OCI-LY1 (cell line): Measurements from ENCODE around the gene CLASRP.

Experiments used
- H2AFZ ChIP-seq: fragments of 200-600 bp; sonication (generic), shearing (Covaris generic); 2 replicates; pipeline ENCODE4 v1.6.0; 2014; ENCODE audit warnings: antibody characterized with exemption, mild to moderate bottlenecking, low read length
- H3F3A ChIP-seq: fragments of 200-600 bp; sonication (generic), shearing (Covaris generic); 2 replicates; pipeline ENCODE4 v1.6.0; 2014; ENCODE audit warnings: mild to moderate bottlenecking, antibody characterized with exemption, low read length, moderate library complexity; ENCODE audit not compliant: insufficient read depth
- H3K27ac ChIP-seq: fragments of 200-600 bp; sonication (generic); 2 replicates; pipeline ENCODE4 v1.5.1; 2014; ENCODE audit warnings: low read length, mixed run types, mild to moderate bottlenecking, low read depth; ENCODE audit not compliant: poor library complexity, severe bottlenecking
- H3K27me3 ChIP-seq: fragments of 200-600 bp; sonication (generic); 2 replicates; pipeline ENCODE4 v1.6.0; 2014; ENCODE audit warnings: antibody characterized with exemption, mild to moderate bottlenecking, low read length, moderate library complexity; ENCODE audit not compliant: insufficient read depth
- H3K36me3 ChIP-seq: fragments of 200-600 bp; sonication (generic); 2 replicates; pipeline ENCODE4 v1.6.1; 2014; ENCODE audit warnings: mild to moderate bottlenecking, antibody characterized with exemption, low read length, moderate library complexity, mixed read lengths; ENCODE audit not compliant: insufficient read depth
- H3K4me1 ChIP-seq: fragments of 200-600 bp; sonication (generic); 2 replicates; pipeline ENCODE4 v1.5.1; 2014; ENCODE audit warnings: mild to moderate bottlenecking, low read length, moderate library complexity; ENCODE audit not compliant: insufficient read depth, severe bottlenecking
- H3K4me2 ChIP-seq: fragments of 200-600 bp; sonication (generic), shearing (Covaris generic); 2 replicates; pipeline ENCODE4 v1.6.1; 2014; ENCODE audit warnings: low read length
- H3K4me3 ChIP-seq: fragments of 200-600 bp; sonication (generic); 2 replicates; pipeline ENCODE4 v1.5.1; 2014; ENCODE audit warnings: low read length, low read depth, mild to moderate bottlenecking, mixed read lengths; ENCODE audit not compliant: poor library complexity, severe bottlenecking
- H3K79me2 ChIP-seq: fragments of 200-600 bp; shearing (Covaris generic); 2 replicates; pipeline ENCODE4 v1.6.1; 2016; ENCODE audit warnings: mixed run types, low read length, mixed read lengths; ENCODE audit not compliant: insufficient read depth
- H3K9ac ChIP-seq: fragments of 200-600 bp; sonication (generic), shearing (Covaris generic); 2 replicates; pipeline ENCODE4 v1.6.1; 2014; ENCODE audit warnings: mild to moderate bottlenecking, low read length, mixed read lengths
- H3K9me2 ChIP-seq: fragments of 200-600 bp; sonication (generic), shearing (Covaris generic); 2 replicates; pipeline ENCODE4 v1.6.1; 2014; ENCODE audit warnings: low read depth, mild to moderate bottlenecking, low read length, mixed read lengths
- H3K9me3 ChIP-seq: fragments of 200-600 bp; shearing (Covaris generic); 2 replicates; pipeline ENCODE4 v1.6.1; 2014; ENCODE audit warnings: low read length, mixed read lengths
- H4K20me1 ChIP-seq: fragments of 200-600 bp; sonication (generic), shearing (Covaris generic); 2 replicates; pipeline ENCODE4 v1.6.0; 2016; ENCODE audit warnings: mild to moderate bottlenecking, low read length; ENCODE audit not compliant: insufficient read depth
- EZH2 ChIP-seq: fragments of 200-600 bp; sonication (generic), shearing (Covaris generic); IDR thresholded peaks from 2 replicates; pipeline ENCODE4 v1.8.0; 2017; ENCODE audit warnings: borderline replicate concordance, mixed run types, mild to moderate bottlenecking, antibody characterized with exemption, low read length, moderate library complexity, mixed read lengths
- TF ChIP-seq, protein P1 (sequence below): fragments of 200-600 bp; sonication (generic), shearing (Covaris generic); IDR thresholded peaks from 2 replicates; pipeline ENCODE4 v1.5.1; 2017; ENCODE audit warnings: mild to moderate bottlenecking, antibody characterized with exemption, low read length, moderate library complexity, mixed read lengths

Gene CLASRP

GRCh38 chr19:45102481-45102880, 63.6 kb downstream of the CLASRP start:
- H3K36me3 ChIP-seq = peaks cover 11% of the 10 kb centered on the region
- no peak overlapping the region for H3K9ac ChIP-seq
- no peaks in the 10 kb centered on the region for H3K27me3 ChIP-seq
- peak overlapping the region; percentile 64; the same call in 1 of the 2 replicates for H3K4me2 ChIP-seq
- 0 out of 2 replicates have a peak, but pooled peaks cover 4% of the 10 kb centered on the region for H3K79me2 ChIP-seq
- no peak overlapping the region for H2AFZ ChIP-seq
- H3K4me3 ChIP-seq = no peak overlapping the region
- H3K4me1 ChIP-seq = peaks cover 59% of the 10 kb centered on the region
- H3K9me2 ChIP-seq = no peaks in the 10 kb centered on the region
- TF ChIP-seq EZH2 = no peak
- TF ChIP-seq, protein P1, sequence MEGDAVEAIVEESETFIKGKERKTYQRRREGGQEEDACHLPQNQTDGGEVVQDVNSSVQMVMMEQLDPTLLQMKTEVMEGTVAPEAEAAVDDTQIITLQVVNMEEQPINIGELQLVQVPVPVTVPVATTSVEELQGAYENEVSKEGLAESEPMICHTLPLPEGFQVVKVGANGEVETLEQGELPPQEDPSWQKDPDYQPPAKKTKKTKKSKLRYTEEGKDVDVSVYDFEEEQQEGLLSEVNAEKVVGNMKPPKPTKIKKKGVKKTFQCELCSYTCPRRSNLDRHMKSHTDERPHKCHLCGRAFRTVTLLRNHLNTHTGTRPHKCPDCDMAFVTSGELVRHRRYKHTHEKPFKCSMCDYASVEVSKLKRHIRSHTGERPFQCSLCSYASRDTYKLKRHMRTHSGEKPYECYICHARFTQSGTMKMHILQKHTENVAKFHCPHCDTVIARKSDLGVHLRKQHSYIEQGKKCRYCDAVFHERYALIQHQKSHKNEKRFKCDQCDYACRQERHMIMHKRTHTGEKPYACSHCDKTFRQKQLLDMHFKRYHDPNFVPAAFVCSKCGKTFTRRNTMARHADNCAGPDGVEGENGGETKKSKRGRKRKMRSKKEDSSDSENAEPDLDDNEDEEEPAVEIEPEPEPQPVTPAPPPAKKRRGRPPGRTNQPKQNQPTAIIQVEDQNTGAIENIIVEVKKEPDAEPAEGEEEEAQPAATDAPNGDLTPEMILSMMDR = no peak
- H3K9me3 ChIP-seq = no peaks in the 10 kb centered on the region
- no peaks in the 10 kb centered on the region for H4K20me1 ChIP-seq
- no peaks in the 10 kb centered on the region for H3F3A ChIP-seq
- H3K27ac ChIP-seq = peak overlapping the region; percentile 28

- Histone ChIP-seq H3K9me2 (no peaks in the 10 kb centered on the region), H4K20me1 (no peaks in the 10 kb centered on the region), H3K36me3 (peaks cover 11% of the 10 kb centered on the region), H3F3A (no peaks in the 10 kb centered on the region), H3K79me2 (peaks cover 10% of the 10 kb centered on the region; the same call in 1 of the 2 replicates), H2AFZ (no peak overlapping the region), H3K4me2 (peak overlapping the region; percentile 64), H3K27ac (peak overlapping the region; percentile 71), H3K9me3 (no peaks in the 10 kb centered on the region), H3K9ac (no peak overlapping the region), H3K4me3 (peak overlapping the region; percentile 44), H3K27me3 (no peaks in the 10 kb centered on the region), H3K4me1 (peaks cover 60% of the 10 kb centered on the region)
- TF ChIP-seq EZH2 = no peak
- TF ChIP-seq, protein P1 = no peak
These were observed 64.3 kb downstream of the CLASRP start for GRCh38 chr19:45103156-45103507.

GRCh38 chr19:45103508-45104319, 64.9 kb downstream of the CLASRP start:
- H3K36me3 ChIP-seq = peaks cover 11% of the 10 kb centered on the region
- H3K9me3 ChIP-seq = no peaks in the 10 kb centered on the region
- no peak overlapping the region; the same call in 1 of the 2 replicates for H3K9ac ChIP-seq
- no peaks in the 10 kb centered on the region for H3K27me3 ChIP-seq
- H2AFZ ChIP-seq = no peak overlapping the region
- peak overlapping the region; percentile 44 for H3K4me3 ChIP-seq
- peak overlapping the region; percentile 71 for H3K27ac ChIP-seq
- H3K9me2 ChIP-seq = no peaks in the 10 kb centered on the region
- H3K4me2 ChIP-seq = peak overlapping the region; percentile 64
- H3K79me2 ChIP-seq = peaks cover 12% of the 10 kb centered on the region; the same call in 1 of the 2 replicates
- peaks cover 54% of the 10 kb centered on the region for H3K4me1 ChIP-seq
- no peaks in the 10 kb centered on the region for H3F3A ChIP-seq
- no peaks in the 10 kb centered on the region for H4K20me1 ChIP-seq
- TF ChIP-seq, protein P1 = no peak
- no peak for TF ChIP-seq EZH2
